ENCODE measurements around the gene SERGEF. TPM values are rescaled to one million over a fixed set of nuclear protein-coding genes. Genes with fewer than 3 reads are reported as not detected.

SERGEF gene
- total and polyA plus RNA-seq, 9 donors: 42.0 to 76.3 (median 59.7) TPM

- H3K4me1 ChIP-seq (ENCODE audit: insufficient read depth): no peaks in the 10 kb centered on the region
- H3K9me3 ChIP-seq: no peaks in the 10 kb centered on the region
- H3K27ac ChIP-seq: no peak overlapping the region
- 89 to 94% (median 90%) methylated on average over 8 of the region's 8 CpGs for WGBS, 3 donors
- no peak overlapping the region for H3K4me3 ChIP-seq
- TF ChIP-seq CTCF (IDR thresholded peaks at IDR 0.05) (no peak), EP300 (IDR thresholded peaks at IDR 0.05) (no peak), POLR2A (IDR thresholded peaks at IDR 0.05) (no peak)
- no peak for DNase-seq
- no peaks in the 10 kb centered on the region for H3K27me3 ChIP-seq
- intact Hi-C loops (cut with DNase I): loop anchor here in 1 of 4 donors (5.0 kb wide), 1 partner anchor 49 kb away; the partner anchor contains the start of gene MYOD1
- H3K36me3 ChIP-seq: no peaks in the 10 kb centered on the region
Measured at GRCh38 chr11:17766073-17766359, 246.8 kb downstream of the SERGEF start.

- Histone ChIP-seq H3K27ac (no peak overlapping the region), H3K4me1 (ENCODE audit: insufficient read depth) (no peaks in the 10 kb centered on the region), H3K36me3 (no peaks in the 10 kb centered on the region), H3K27me3 (no peaks in the 10 kb centered on the region), H3K9me3 (no peaks in the 10 kb centered on the region), H3K4me3 (no peak overlapping the region)
- intact Hi-C loops (cut with DNase I): loop anchor here in 1 of 4 donors (5.0 kb wide), 1 partner anchor 48 kb away; the partner anchor contains the start of gene MYOD1
- TF ChIP-seq CTCF (IDR thresholded peaks at IDR 0.05) (no peak), EP300 (IDR thresholded peaks at IDR 0.05) (no peak), POLR2A (IDR thresholded peaks at IDR 0.05) (no peak)
- 80 to 85% (median 84%) methylated on average over 13 of the region's 13 CpGs for whole genome bisulfite sequencing, 3 donors
- no peak for DNase-seq
Measured at GRCh38 chr11:17765356-17766072, 247.3 kb downstream of the SERGEF start.

GRCh38 chr11:17764446-17765218 lies 248.2 kb downstream of the SERGEF start:
- Histone ChIP-seq H3K36me3 (no peaks in the 10 kb centered on the region), H3K4me3 (no peak overlapping the region), H3K4me1 (ENCODE audit: insufficient read depth) (no peaks in the 10 kb centered on the region), H3K9me3 (no peaks in the 10 kb centered on the region), H3K27ac (no peak overlapping the region), H3K27me3 (no peaks in the 10 kb centered on the region)
- TF ChIP-seq EP300 (IDR thresholded peaks at IDR 0.05) (no peak), POLR2A (IDR thresholded peaks at IDR 0.05) (no peak), CTCF (IDR thresholded peaks at IDR 0.05) (no peak)
- intact Hi-C loops (cut with DNase I): loop anchor here in 1 of 4 donors (5.0 kb wide), 1 partner anchor 47 kb away; the partner anchor contains the start of gene MYOD1
- 69 to 74% (median 74%) methylated on average over 19 of the region's 19 CpGs for WGBS, 3 donors
- DNase-seq: no peak

GRCh38 chr11:17763703-17764102 lies 249.1 kb downstream of the SERGEF start:
- Histone ChIP-seq H3K36me3 (no peaks in the 10 kb centered on the region), H3K4me1 (ENCODE audit: insufficient read depth) (no peaks in the 10 kb centered on the region), H3K4me3 (no peak overlapping the region), H3K27me3 (no peaks in the 10 kb centered on the region), H3K27ac (no peak overlapping the region), H3K9me3 (no peaks in the 10 kb centered on the region)
- no peak for TF ChIP-seq CTCF (IDR thresholded peaks at IDR 0.05)
- no peak for TF ChIP-seq EP300 (IDR thresholded peaks at IDR 0.05)
- TF ChIP-seq POLR2A (IDR thresholded peaks at IDR 0.05): no peak
- intact Hi-C loops (cut with DNase I): no loop called here
- no peak for DNase-seq
- WGBS, 3 donors: 58 to 64% (median 61%) methylated on average over 3 of the region's 3 CpGs

All from ovary (tissue), 9 donors.